GM12801 (cell line): ENCODE measurements around the gene TPRG1L.

Source experiments
- TF ChIP-seq, protein P1 (sequence below): IDR thresholded peaks from one replicate; pipeline ENCODE4 v1.5.1; 2011; ENCODE audit warnings: control low read depth; ENCODE audit not compliant: insufficient read length; ENCODE audit errors: extremely low read depth

TPRG1L gene

GRCh38 chr1:3590951-3591865 is 33.6 kb upstream of the TPRG1L start:
- TF ChIP-seq, protein P1, sequence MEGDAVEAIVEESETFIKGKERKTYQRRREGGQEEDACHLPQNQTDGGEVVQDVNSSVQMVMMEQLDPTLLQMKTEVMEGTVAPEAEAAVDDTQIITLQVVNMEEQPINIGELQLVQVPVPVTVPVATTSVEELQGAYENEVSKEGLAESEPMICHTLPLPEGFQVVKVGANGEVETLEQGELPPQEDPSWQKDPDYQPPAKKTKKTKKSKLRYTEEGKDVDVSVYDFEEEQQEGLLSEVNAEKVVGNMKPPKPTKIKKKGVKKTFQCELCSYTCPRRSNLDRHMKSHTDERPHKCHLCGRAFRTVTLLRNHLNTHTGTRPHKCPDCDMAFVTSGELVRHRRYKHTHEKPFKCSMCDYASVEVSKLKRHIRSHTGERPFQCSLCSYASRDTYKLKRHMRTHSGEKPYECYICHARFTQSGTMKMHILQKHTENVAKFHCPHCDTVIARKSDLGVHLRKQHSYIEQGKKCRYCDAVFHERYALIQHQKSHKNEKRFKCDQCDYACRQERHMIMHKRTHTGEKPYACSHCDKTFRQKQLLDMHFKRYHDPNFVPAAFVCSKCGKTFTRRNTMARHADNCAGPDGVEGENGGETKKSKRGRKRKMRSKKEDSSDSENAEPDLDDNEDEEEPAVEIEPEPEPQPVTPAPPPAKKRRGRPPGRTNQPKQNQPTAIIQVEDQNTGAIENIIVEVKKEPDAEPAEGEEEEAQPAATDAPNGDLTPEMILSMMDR: no peak

DNA sequence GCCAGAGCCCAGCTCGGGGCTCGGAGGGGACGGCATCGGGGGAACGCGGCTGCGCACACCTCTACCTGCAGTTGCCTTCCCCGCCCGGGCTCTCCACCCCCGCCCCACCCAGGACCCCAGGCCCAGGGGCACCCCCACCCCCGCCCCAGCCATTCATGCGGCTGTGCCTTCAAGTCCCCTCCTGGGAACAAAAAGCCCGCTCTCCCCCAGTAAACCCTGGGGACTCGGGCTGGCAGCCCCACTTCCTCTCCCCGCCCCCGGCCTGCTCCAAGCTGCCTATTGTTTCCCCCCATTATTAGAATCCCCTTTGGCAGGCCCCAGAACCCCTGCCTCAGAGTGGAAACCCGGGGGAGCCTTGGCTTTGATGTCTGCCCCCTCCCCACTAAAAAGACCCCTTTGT is 31.5 kb upstream of the TPRG1L start:
- TF ChIP-seq, protein P1: no peak

DNA sequence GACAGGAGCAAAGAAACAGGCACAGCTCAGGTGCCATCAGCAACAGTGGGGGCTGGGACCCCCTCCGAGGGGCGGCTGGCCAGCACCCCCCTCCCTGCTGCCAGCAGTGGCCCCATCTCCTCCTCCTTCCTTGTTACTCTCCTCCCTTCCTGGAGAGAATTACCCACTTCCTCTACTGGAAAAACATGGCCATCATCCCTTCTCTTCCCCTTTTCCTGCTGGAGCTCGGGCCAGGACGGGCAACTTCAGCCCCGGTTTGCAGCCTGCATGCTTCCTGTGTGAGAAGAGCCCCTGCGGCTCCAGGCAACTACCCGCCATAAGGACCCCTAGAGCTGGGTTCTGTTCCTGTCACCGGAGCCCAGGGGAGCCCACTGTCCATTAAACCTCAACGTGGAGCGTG is 31.1 kb upstream of the TPRG1L start:
- TF ChIP-seq, protein P1: no peak

DNA sequence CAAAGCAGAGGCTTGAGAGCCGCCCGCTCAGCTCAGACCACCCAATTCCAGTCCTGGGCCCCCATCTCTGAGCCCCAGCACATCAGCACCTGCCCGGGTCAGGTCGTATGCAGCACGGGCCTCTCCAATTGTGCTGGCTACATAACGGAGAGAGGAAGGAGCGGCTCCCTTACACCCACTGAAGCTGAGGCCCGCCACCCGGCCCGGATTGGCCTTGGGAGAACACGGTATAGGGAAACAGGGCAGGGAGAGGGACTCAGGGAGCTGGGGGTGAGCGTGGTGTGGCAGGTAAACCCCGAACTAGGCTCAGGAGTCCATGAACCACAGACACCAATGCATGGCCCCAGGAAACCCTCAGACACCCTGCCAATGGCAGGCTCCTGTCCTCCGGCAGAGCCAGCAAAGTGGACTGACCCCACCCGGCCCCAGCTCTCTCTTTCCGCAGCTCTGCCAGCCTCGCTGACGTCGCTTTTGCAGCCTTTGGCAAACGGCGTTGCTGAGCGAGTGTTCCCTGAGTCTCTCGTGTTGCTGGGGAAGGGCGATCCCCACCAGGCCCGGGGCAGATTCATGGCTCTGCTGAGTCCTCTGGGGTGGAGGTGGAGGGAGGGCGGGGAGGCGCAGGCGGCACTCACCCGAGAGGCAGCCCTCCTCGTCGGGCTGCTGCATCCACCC is 30.0 kb upstream of the TPRG1L start:
- TF ChIP-seq, protein P1: no peak

GRCh38 chr1:3595949-3596348 is 28.9 kb upstream of the TPRG1L start:
- TF ChIP-seq, protein P1: no peak

DNA sequence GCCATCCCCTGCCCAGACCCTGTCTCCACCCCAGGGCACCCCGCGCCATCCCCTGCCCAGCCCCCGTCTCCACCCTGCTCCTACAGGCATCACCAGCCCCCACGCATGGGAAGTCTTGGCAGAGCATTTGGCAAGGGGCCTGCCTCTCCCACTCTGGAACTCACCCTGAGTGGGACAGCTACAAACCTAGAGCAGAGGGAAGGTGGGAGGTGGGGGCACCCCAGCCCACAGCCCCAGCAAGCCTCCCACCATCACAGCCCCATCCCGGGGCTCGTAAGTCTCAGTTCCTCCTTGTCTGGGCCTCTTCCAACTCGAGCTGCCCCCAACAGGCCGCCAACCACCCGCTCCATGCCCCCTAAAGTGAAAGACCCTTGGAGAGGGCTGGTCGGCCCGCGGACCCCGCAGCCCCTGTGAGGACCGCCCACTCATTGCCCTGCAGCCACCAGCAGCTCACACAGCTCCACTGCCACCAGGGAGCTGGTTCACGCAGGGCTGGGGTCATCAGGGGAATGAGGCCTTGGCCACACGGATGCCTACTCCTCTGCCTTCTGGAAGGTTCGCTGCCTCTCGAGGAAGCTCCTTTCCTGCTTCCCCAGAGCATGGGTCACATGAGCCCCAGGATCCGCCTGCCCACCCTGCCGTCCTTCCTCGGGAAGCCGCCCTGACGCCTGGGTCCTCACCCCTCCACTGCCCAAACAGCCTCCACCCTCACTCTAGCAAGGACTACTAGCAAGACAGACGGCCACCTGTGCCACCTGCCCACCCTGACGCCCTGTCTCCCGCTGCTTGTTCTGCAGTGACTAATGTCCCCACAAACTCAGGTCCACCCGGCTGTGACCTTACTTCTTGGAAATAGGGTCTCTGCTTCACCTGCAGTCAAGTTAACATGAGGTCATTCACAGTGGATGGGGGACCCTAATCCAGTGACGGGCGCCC is 27.9 kb upstream of the TPRG1L start:
- TF ChIP-seq, protein P1: no peak

GRCh38 chr1:3597599-3597964 is 27.2 kb upstream of the TPRG1L start:
- TF ChIP-seq, protein P1: no peak
